Measurements from ENCODE around the gene ITPK1. TPM values are rescaled to one million over a fixed set of nuclear protein-coding genes. Genes with fewer than 3 reads are reported as not detected.

The ITPK1 gene
- total RNA-seq, 1 experiment from 2014 or later, result 66.2 TPM

DNA sequence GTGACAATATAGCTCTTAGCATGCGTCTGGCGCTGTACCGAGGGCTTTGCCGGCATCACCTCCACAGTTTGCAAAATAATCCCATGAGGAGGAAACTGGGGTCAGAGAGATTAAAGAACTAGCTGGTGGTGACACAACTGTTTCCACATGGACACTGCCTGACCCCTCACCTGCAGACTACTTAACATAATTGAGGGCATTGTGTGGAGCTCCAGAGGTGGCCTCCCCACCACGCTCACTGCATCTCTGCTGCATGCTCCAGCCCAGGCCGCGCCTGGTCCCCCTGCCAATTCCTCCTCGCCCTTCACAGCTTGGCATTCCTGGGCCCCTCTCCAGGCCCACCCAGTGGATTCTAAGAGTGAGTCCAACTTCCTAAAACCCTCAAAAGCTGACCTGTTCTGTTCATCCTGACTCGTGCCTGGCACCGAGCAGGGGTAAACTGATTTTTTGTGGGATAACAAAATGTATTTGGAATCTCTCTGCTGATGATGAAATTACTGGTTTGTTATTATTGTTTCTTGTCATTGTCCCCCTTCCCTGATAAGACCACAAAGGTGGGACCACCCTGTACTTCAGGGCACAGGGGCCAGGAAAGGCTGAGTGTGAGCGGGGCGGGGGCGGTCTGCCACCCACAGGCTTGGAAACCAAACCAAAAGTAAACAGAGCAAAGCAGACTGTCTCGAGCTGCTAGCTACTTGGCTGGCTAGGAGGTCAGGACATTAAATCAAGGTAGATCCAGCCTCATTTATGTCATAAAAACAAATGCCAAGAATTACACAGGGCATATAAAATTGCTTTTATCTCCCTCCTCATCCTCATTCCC is 152.2 kb downstream of the ITPK1 start:
- H3K79me2 ChIP-seq (ENCODE audit: low read length), result 0 out of 2 replicates have a peak, but pooled peaks cover 3% of the 10 kb centered on the region
- peaks cover 22% of the 10 kb centered on the region for H3K4me1 ChIP-seq (ENCODE audit: insufficient read depth, low read length)
- no TSS peak for BruUV-seq (replicated peaks)
- H2AFZ ChIP-seq (ENCODE audit: low read length), result no peak overlapping the region
- ChIA-PET POLR2A (ENCODE audit: unreplicated experiment) (no interaction called here), CTCF (no interaction called here)
- peak; percentile 23; the same call in 1 of the 2 replicates for ATAC-seq
- no peak overlapping the region for H3K27ac ChIP-seq (ENCODE audit: low read length)
- H3K9ac ChIP-seq (ENCODE audit: low read length), result no peak overlapping the region
- intact Hi-C loops (cut with micrococcal nuclease), result loop anchor here (5.0 kb wide), 1 partner anchor 79 kb away; no protein-coding TSS in a partner anchor
- H3K9me2 ChIP-seq (replicated peaks; ENCODE audit: low read length), result no peaks in the 10 kb centered on the region
- H3F3A ChIP-seq (ENCODE audit: low read length, unreplicated experiment), result no peaks in the 10 kb centered on the region
- no peaks in the 10 kb centered on the region; the same call in 1 of the 2 replicates for H3K36me3 ChIP-seq (ENCODE audit: low read depth, low read length)
- TF ChIP-seq EZH2 (IDR thresholded peaks at IDR 0.05; ENCODE audit: low read length, unreplicated experiment), result no peak
- no peak for TF ChIP-seq CTCF (conservative IDR thresholded peaks at IDR 0.05; ENCODE audit: low read depth, low read length)
- TF ChIP-seq EZH2phosphoT487 (IDR thresholded peaks at IDR 0.05; ENCODE audit: borderline replicate concordance, low read length), result no peak
- no peaks in the 10 kb centered on the region for H3K9me3 ChIP-seq (ENCODE audit: low read length)
- DNase-seq, result no peak
- H3K4me3 ChIP-seq (ENCODE audit: low read length), result no peak overlapping the region
- no peaks in the 10 kb centered on the region for H4K20me1 ChIP-seq (ENCODE audit: low read length)
- peak overlapping the region; percentile 22; the same call in 1 of the 2 replicates for H3K4me2 ChIP-seq (ENCODE audit: low read length)
- H3K27me3 ChIP-seq (ENCODE audit: low read length), result no peaks in the 10 kb centered on the region

DNA sequence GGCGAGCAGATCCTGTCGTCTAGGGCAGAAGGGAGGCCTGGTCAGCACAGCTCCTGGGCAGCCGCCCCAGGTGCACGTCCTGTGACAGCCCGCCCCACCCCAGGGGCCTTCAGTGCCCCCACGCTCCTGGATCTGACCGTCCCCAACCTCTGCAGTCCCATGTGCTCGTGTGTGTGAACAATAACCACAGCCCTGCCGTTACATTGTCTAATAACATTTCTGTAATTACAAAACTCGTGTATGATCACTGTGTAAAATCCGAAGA is 153.0 kb downstream of the ITPK1 start:
- H4K20me1 ChIP-seq (ENCODE audit: low read length), result no peaks in the 10 kb centered on the region
- H3K9me3 ChIP-seq (ENCODE audit: low read length), result no peaks in the 10 kb centered on the region
- no peaks in the 10 kb centered on the region for H3F3A ChIP-seq (ENCODE audit: low read length, unreplicated experiment)
- H3K4me1 ChIP-seq (ENCODE audit: insufficient read depth, low read length), result peaks cover 22% of the 10 kb centered on the region
- no peak for ATAC-seq
- CTCF ChIA-PET, result no interaction called here
- H3K36me3 ChIP-seq (ENCODE audit: low read depth, low read length), result no peaks in the 10 kb centered on the region; the same call in 1 of the 2 replicates
- POLR2A ChIA-PET (ENCODE audit: unreplicated experiment), result no interaction called here
- intact Hi-C loops (cut with micrococcal nuclease), result loop anchor here (5.0 kb wide), 1 partner anchor 80 kb away; no protein-coding TSS in a partner anchor
- no peak overlapping the region for H3K27ac ChIP-seq (ENCODE audit: low read length)
- no peak overlapping the region for H3K9ac ChIP-seq (ENCODE audit: low read length)
- no peaks in the 10 kb centered on the region for H3K9me2 ChIP-seq (replicated peaks; ENCODE audit: low read length)
- no peak for DNase-seq
- no peak for TF ChIP-seq EZH2phosphoT487 (IDR thresholded peaks at IDR 0.05; ENCODE audit: borderline replicate concordance, low read length)
- no peak for TF ChIP-seq EZH2 (IDR thresholded peaks at IDR 0.05; ENCODE audit: low read length, unreplicated experiment)
- TF ChIP-seq CTCF (conservative IDR thresholded peaks at IDR 0.05; ENCODE audit: low read depth, low read length), result no peak
- H3K4me3 ChIP-seq (ENCODE audit: low read length), result no peak overlapping the region
- H2AFZ ChIP-seq (ENCODE audit: low read length), result no peak overlapping the region
- H3K4me2 ChIP-seq (ENCODE audit: low read length), result no peak overlapping the region
- 0 out of 2 replicates have a peak, but pooled peaks cover 3% of the 10 kb centered on the region for H3K79me2 ChIP-seq (ENCODE audit: low read length)
- no peaks in the 10 kb centered on the region for H3K27me3 ChIP-seq (ENCODE audit: low read length)
- no TSS peak for BruUV-seq (replicated peaks)

Data from PC-3 (cell line).